H9 (cell line): ENCODE results near the gene MYL9. TPM values are rescaled to one million over a fixed set of nuclear protein-coding genes. Genes with fewer than 3 reads are reported as not detected.

Experiments
- DNase-seq: peaks from one replicate; pipeline ENCODE4 v3.0.0-alpha.2; 2017
- H2AFZ ChIP-seq: one replicate; pipeline ENCODE4 v1.6.1; 2013; ENCODE audit warnings: mild to moderate bottlenecking, low read length, control low read depth, moderate library complexity
- H2AK5ac ChIP-seq: 2 replicates; pipeline ENCODE4 v1.6.1; 2013; ENCODE audit warnings: low read length, control low read depth, mixed read lengths; ENCODE audit not compliant: insufficient read length
- H2BK120ac ChIP-seq: one replicate; pipeline ENCODE4 v1.6.1; 2013; ENCODE audit warnings: low read depth, mild to moderate bottlenecking, low read length, control low read depth, inconsistent platforms; ENCODE audit not compliant: poor library complexity, severe bottlenecking
- H2BK12ac ChIP-seq: 2 replicates; pipeline ENCODE4 v1.6.1; 2013; ENCODE audit warnings: low read length, control low read depth, mixed read lengths, low read depth; ENCODE audit not compliant: insufficient read length
- H2BK15ac ChIP-seq: 2 replicates; pipeline ENCODE4 v1.6.1; 2013; ENCODE audit warnings: low read depth, low read length, control low read depth
- H2BK20ac ChIP-seq: one replicate; pipeline ENCODE4 v1.6.1; 2013; ENCODE audit warnings: low read depth, mild to moderate bottlenecking, low read length, control low read depth, inconsistent platforms; ENCODE audit not compliant: poor library complexity, severe bottlenecking
- H2BK5ac ChIP-seq: 2 replicates; pipeline ENCODE4 v1.6.1; 2013; ENCODE audit warnings: low read length, control low read depth, mixed read lengths; ENCODE audit not compliant: insufficient read length
- H3K14ac ChIP-seq: 2 replicates; pipeline ENCODE4 v1.6.1; 2013; ENCODE audit warnings: low read length, control low read depth; ENCODE audit not compliant: insufficient read depth
- H3K18ac ChIP-seq: 2 replicates; pipeline ENCODE4 v1.6.1; 2013; ENCODE audit warnings: low read depth, mild to moderate bottlenecking, mixed read lengths, low read length, control low read depth; ENCODE audit not compliant: insufficient read length
- H3K23ac ChIP-seq: 2 replicates; pipeline ENCODE4 v1.6.1; 2013; ENCODE audit warnings: low read length, control low read depth, mixed read lengths, low read depth; ENCODE audit not compliant: insufficient read length
- H3K23me2 ChIP-seq: 2 replicates; pipeline ENCODE4 v1.6.1; 2013; ENCODE audit warnings: low read depth, mild to moderate bottlenecking, mixed read lengths, low read length, control low read depth; ENCODE audit not compliant: insufficient read length, poor library complexity, severe bottlenecking
- H3K27ac ChIP-seq: 2 replicates; pipeline ENCODE4 v1.5.1; 2013; ENCODE audit warnings: low read length, control low read depth, mixed read lengths, low read depth; ENCODE audit not compliant: insufficient read length
- H3K27me3 ChIP-seq: 2 replicates; pipeline ENCODE4 v1.6.1; 2013; ENCODE audit warnings: low read length, control low read depth, inconsistent platforms; ENCODE audit not compliant: insufficient read depth
- H3K4ac ChIP-seq: 2 replicates; pipeline ENCODE4 v1.6.1; 2013; ENCODE audit warnings: low read depth, mild to moderate bottlenecking, control low read depth, inconsistent platforms, low read length, moderate library complexity
- H3K4me1 ChIP-seq: 2 replicates; pipeline ENCODE4 v1.6.1; 2013; ENCODE audit warnings: low read length, control low read depth, inconsistent platforms; ENCODE audit not compliant: insufficient read depth
- H3K4me2 ChIP-seq: 2 replicates; pipeline ENCODE4 v1.6.1; 2013; ENCODE audit warnings: low read length, control low read depth, mixed read lengths; ENCODE audit not compliant: insufficient read length, insufficient read depth
- H3K56ac ChIP-seq: 2 replicates; pipeline ENCODE4 v1.6.1; 2013; ENCODE audit warnings: low read depth, mild to moderate bottlenecking, mixed read lengths, low read length, control low read depth; ENCODE audit not compliant: insufficient read length
- H3K79me1 ChIP-seq: 2 replicates; pipeline ENCODE4 v1.6.1; 2013; ENCODE audit warnings: low read depth, mild to moderate bottlenecking, moderate library complexity, low read length, control low read depth, inconsistent platforms; ENCODE audit not compliant: insufficient read depth, poor library complexity, severe bottlenecking
- H3K79me2 ChIP-seq: 2 replicates; pipeline ENCODE4 v1.6.1; 2013; ENCODE audit warnings: low read length, control low read depth, inconsistent platforms; ENCODE audit not compliant: insufficient read depth
- H3K9ac ChIP-seq: 2 replicates; pipeline ENCODE4 v1.6.1; 2013; ENCODE audit warnings: low read length, control low read depth, mixed read lengths; ENCODE audit not compliant: insufficient read length; ENCODE audit errors: extremely low read depth
- H3K9me3 ChIP-seq: one replicate; pipeline ENCODE4 v1.6.1; 2013; ENCODE audit warnings: low read depth, low read length, inconsistent platforms; ENCODE audit not compliant: control insufficient read depth
- H3T11ph ChIP-seq: one replicate; pipeline ENCODE4 v1.6.1; 2013; ENCODE audit warnings: mild to moderate bottlenecking, low read length, control low read depth, inconsistent platforms
- H4K20me1 ChIP-seq: one replicate; pipeline ENCODE4 v1.6.1; 2013; ENCODE audit not compliant: control insufficient read depth, insufficient read length, insufficient read depth
- H4K5ac ChIP-seq: 2 replicates; pipeline ENCODE4 v1.6.1; 2013; ENCODE audit warnings: low read depth, mild to moderate bottlenecking, mixed read lengths, low read length, control low read depth; ENCODE audit not compliant: insufficient read length
- H4K8ac ChIP-seq: replicated peaks from 2 replicates; pipeline ENCODE4 v1.6.1; 2013; ENCODE audit warnings: low read length, control low read depth, mixed read lengths, low read depth; ENCODE audit not compliant: insufficient read length
- H4K91ac ChIP-seq: 2 replicates; pipeline ENCODE4 v1.6.1; 2013; ENCODE audit warnings: low read depth, mild to moderate bottlenecking, moderate library complexity, mixed read lengths, low read length, control low read depth; ENCODE audit not compliant: insufficient read length
- H3K27ac Mint-ChIP-seq, 3 experiments: 2 replicates in 2 of 3; 3 replicates in 1 of 3; pipeline ENCODE4 v1.8.0; 2020 to 2021; ENCODE audit warnings: mixed read lengths in 3 of 3, mild to moderate bottlenecking in 1 of 3, moderate library complexity in 1 of 3
- H3K27me3 Mint-ChIP-seq: 2 replicates; pipeline ENCODE4 v1.8.0; 2021; ENCODE audit warnings: low read depth, mild to moderate bottlenecking, moderate library complexity, mixed read lengths
- H3K36me3 Mint-ChIP-seq, 3 experiments: 2 replicates in 2 of 3; 3 replicates in 1 of 3; pipeline ENCODE4 v1.8.0; 2020 to 2021; ENCODE audit warnings: low read depth in 3 of 3, mixed read lengths in 3 of 3; ENCODE audit not compliant: insufficient read depth in 1 of 3
- H3K4me1 Mint-ChIP-seq, 2 experiments: 2 replicates each; pipeline ENCODE4 v1.8.0; 2020; ENCODE audit warnings: mixed read lengths in 2 of 2
- H3K4me3 Mint-ChIP-seq, 2 experiments: 2 replicates in 1 of 2; 3 replicates in 1 of 2; pipeline ENCODE4 v1.8.0; 2020 to 2021; ENCODE audit warnings: mild to moderate bottlenecking in 2 of 2, mixed read lengths in 2 of 2, moderate library complexity in 1 of 2
- H3K9me3 Mint-ChIP-seq, 2 experiments: 2 replicates in 1 of 2; 3 replicates in 1 of 2; pipeline ENCODE4 v1.8.0; 2020; ENCODE audit warnings: mild to moderate bottlenecking in 2 of 2, mixed read lengths in 2 of 2, moderate library complexity in 1 of 2
- WGBS: extraction: QIAGEN DNeasy Blood & Tissue Kit; methylation state at CpG from one replicate; pipeline ENCODE4 v1.1.7; 2013; ENCODE audit warnings: missing lambda C conversion rate, low lambda C conversion rate, mixed read lengths; ENCODE audit not compliant: insufficient read length; ENCODE audit errors: extremely low coverage; 5-methylcytosine and 5-hydroxymethylcytosine counted together
- total RNA-seq: library from RNA; stranded (reverse); gene quantifications from 2 replicates; pipeline ENCODE4 v1.2.1, GENCODE V29; 2021
- TF ChIP-seq, protein P1 (sequence below): fragments of 200-600 bp; sonication (generic); conservative IDR thresholded peaks from 3 replicates; pipeline ENCODE4 v1.8.0; 2021; ENCODE audit warnings: antibody characterized with exemption, mild to moderate bottlenecking

MYL9 gene
- total RNA-seq, 1 experiment from 2014 or later: 218 TPM

DNA sequence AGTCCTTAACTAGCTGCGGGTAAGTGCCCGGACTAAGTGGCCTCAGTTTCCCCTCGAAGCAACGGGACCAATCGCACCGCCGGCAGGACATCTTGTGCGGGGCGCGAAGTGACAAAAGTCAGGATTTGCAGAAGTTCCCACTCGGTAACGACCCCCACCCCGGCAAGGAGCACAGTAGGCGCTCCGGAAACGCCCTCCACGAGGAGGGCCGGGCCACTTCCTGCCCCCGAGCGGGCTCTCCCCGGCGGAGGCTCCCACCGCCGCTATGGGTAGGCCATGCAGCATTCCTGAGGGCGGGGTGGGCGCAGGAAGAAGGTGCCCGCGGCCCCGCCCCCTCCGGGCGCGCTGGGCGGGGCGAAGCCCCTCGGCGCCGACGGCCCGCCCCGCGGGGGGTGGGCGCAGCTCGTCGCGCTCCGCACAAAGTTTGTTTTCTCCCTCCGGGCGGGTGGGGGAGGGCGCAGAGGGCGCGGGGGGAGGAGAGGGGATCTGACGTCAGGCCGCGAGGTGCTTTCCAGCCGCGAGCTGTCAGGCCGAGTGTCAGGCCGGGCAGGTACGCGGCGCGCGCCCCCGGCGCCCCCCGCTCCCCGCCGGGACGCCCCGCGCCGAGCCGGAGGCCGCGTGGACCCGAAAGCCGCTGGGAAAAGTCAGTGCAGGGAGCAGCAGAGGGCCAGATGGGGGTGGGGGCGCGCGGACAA, 31.9 kb downstream of the MYL9 start, which contains the start of gene TGIF2:
Gene TGIF2 (plus strand): TSS at position 495 of the 695 bp plus-strand sequence. CDS start 5,178 bp downstream, outside the sequence.
- Histone ChIP-seq H3K4me1 (peaks cover 8% of the 10 kb centered on the region), H3K79me2 (peaks cover 10% of the 10 kb centered on the region; the same call in 1 of the 2 replicates), H4K20me1 (no peaks in the 10 kb centered on the region), H3K14ac (peak within 1 kb of the TSS; percentile 93), H3T11ph (no peak within 1 kb of the TSS), H2BK12ac (peak within 1 kb of the TSS; percentile 85), H2BK20ac (no peak within 1 kb of the TSS), H4K5ac (no peak within 1 kb of the TSS), H3K56ac (no peak within 1 kb of the TSS), H2BK120ac (no peak within 1 kb of the TSS), H3K4me2 (peak within 1 kb of the TSS; percentile 78), H2BK5ac (peak within 1 kb of the TSS; percentile 80), H3K27ac (peak within 1 kb of the TSS; percentile 10), H3K27me3 (no peaks in the 10 kb centered on the region), H3K23me2 (peaks cover 30% of the 10 kb centered on the region), H2AFZ (no peak within 1 kb of the TSS), H3K79me1 (no peaks in the 10 kb centered on the region), H4K8ac (no peak within 1 kb of the TSS), H3K9me3 (no peaks in the 10 kb centered on the region), H4K91ac (peak within 1 kb of the TSS; percentile 18), H2AK5ac (no peak within 1 kb of the TSS), H3K4ac (no peak within 1 kb of the TSS; the same call in 1 of the 2 replicates), H3K18ac (peak within 1 kb of the TSS; percentile 65), H3K9ac (peak within 1 kb of the TSS; percentile 63), H3K23ac (no peak within 1 kb of the TSS), H2BK15ac (no peak within 1 kb of the TSS)
- Mint-ChIP-seq H3K27ac (peak within 1 kb of the TSS; percentile 98 to 99 (median 99)), H3K9me3 (no peaks in the 10 kb centered on the region; a peak in 1 of 5 replicates), H3K36me3 (peaks cover 1 to 10% (median 5%) of the 10 kb centered on the region in 3 experiments; a peak in 6 of 7 replicates), H3K4me1 (peaks cover 56% of the 10 kb centered on the region in 2 experiments), H3K4me3 (peak within 1 kb of the TSS; percentile 89 to 92), H3K27me3 (no peaks in the 10 kb centered on the region)
- WGBS: no CpG with 5 or more reads among the region's 80 CpGs
- peak; percentile 96 for DNase-seq
- TF ChIP-seq, protein P1, sequence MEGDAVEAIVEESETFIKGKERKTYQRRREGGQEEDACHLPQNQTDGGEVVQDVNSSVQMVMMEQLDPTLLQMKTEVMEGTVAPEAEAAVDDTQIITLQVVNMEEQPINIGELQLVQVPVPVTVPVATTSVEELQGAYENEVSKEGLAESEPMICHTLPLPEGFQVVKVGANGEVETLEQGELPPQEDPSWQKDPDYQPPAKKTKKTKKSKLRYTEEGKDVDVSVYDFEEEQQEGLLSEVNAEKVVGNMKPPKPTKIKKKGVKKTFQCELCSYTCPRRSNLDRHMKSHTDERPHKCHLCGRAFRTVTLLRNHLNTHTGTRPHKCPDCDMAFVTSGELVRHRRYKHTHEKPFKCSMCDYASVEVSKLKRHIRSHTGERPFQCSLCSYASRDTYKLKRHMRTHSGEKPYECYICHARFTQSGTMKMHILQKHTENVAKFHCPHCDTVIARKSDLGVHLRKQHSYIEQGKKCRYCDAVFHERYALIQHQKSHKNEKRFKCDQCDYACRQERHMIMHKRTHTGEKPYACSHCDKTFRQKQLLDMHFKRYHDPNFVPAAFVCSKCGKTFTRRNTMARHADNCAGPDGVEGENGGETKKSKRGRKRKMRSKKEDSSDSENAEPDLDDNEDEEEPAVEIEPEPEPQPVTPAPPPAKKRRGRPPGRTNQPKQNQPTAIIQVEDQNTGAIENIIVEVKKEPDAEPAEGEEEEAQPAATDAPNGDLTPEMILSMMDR: no peak
